Mesenteric fat pad (tissue), 1 donor: ENCODE measurements around the gene BPHL. TPM values are rescaled to one million over a fixed set of nuclear protein-coding genes. Genes with fewer than 3 reads are reported as not detected.
"Not testable (repeated sequence)": the region's sequence is repeated elsewhere in the genome, so short reads cannot be mapped to it uniquely, and the experiment has no call there.

ENCODE experiments used
- DNase-seq: peaks from one replicate; pipeline ENCODE4 v3.0.0-alpha.2; 2020; ENCODE audit warnings: low spot score
- total RNA-seq: library from RNA; stranded (reverse); fragmentation: NEBNext Ultra II Directional; extraction: Animal tissue kit (Norgen Biotek cat#: 25700); gene quantifications from one replicate; pipeline ENCODE4 v1.2.1, GENCODE V29; 2021
- donor health status: DM: yes; HTN: yes; CAD: no.

Gene BPHL
- total RNA-seq, 1 donor from 2014 or later = 25.1 TPM

DNA sequence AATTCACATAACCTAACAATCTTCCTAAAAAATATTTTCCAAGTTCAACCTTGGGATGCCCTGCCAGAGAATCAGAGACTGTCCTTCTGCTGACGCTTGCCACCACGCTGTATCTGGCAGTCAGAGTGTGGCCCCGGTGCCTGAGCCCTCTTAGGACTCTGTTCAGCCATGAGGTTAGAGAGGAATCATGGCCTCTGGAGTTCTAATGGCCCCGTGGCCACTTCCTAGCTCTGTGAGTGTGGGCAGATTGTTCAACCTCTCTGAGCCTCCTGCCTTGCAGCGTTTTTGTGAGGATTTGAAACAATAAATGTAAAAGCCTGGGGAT is 2.2 kb downstream of the BPHL start:
- DNase-seq = no peak

DNA sequence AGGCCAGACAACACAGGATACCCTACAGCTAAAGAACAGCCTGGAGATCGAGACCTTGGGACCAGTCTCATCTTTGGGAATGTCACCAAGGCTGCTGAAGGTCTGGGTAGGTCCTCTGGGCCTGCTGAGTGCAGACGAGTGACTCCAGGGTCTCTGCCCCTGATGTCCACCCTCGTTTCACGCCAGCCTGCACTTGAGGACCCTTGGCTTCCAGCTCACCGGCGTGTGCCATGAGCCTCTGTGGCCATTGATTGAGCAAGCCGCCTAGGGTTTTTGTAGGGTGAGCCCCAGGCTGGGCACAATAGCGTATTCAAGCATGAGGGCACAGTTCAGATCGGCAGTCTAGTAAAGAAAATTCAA is 4.3 kb downstream of the BPHL start:
- DNase-seq = no peak

DNA sequence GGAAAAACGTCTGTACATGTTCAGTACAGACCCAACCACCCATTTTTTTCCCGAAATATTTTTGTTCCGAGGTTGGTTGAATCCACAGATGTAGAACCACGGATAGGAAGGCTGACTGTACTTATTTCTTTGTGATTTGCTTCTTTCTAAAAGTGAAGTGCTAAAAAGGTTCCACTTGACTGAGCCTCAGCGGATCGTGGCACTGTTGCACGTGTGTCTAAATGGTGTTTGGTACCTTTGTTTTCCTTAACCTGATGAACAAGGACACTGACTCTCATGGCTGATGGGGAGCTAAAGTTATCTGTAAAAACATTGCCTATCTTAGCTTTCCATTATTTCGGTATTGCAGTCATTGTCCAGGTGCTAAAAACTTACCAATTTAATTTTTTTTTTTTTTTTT is 6.2 kb downstream of the BPHL start:
- no peak for DNase-seq

DNA sequence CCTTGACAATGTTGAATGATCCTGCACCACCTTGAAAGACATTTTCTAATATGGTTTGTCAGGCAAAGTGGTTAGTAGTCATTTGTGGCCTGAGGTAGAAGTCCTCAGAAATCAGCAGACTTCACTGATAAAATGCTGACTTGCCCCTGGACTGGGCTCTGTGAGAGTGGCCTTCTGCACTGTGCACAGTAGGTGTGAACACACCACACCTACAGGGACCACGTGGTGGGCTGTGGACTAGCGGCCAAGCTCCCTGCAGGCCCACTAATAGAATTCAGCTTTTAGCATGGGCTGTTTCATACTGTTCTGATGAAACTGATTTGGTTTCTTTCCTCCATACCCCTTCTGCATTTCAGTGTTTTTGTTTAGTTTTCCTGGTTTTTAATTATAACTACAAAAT is 7.3 kb downstream of the BPHL start:
- DNase-seq = no peak

DNA sequence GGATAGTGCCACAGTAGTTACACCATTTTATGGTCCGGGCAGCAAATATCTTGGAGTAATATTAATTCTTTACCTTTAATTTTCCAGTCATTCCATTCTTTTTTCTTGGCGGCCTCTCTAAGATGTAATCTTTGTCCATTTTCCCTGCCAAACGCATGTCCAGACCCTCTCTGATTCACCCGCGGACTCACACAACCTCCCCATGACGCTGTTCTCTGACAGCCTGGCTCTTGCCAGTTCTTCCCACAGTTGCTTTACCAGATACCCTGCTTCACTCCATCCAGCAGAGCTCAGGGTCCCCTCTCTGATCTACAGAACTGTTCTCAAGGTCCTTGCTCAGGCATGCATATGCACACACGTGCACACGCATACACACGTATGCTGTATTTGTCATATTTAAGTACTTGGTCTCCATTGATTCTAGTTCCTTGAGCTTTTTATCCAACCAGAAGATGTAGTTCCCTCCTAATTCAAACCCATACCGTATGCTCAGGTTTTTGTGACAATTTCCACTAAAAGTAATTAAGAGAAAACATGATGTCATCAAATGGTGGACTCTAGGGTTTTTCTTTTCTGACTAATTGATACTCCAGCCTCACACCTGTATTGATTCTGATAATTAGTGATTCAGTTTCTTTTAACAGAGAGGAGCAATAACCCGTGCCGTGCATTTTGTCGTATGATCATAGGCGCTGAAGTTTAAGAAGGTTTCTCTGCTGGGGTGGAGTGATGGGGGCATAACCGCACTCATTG is 10.0 kb downstream of the BPHL start:
- DNase-seq = no peak

DNA sequence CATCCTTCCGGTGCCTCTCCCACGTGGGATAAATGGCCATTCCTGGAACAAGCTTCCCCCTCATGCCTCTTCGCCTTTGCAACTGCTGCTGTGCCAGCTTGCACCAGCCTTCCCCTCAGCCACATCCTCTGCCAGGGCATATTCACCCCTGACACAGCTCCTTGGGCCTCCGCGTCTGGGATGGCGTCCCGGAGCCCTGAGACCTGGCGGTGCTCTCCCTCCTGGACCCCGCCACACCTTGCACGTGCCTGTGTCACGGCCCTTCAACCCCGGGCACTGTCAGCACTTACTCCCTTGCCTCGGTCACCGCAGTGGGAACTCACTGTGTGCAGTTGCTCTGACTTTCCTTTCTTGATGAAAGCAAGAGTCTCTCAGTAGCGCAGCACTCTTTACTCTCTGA is 13.2 kb downstream of the BPHL start:
- DNase-seq = no peak

DNA sequence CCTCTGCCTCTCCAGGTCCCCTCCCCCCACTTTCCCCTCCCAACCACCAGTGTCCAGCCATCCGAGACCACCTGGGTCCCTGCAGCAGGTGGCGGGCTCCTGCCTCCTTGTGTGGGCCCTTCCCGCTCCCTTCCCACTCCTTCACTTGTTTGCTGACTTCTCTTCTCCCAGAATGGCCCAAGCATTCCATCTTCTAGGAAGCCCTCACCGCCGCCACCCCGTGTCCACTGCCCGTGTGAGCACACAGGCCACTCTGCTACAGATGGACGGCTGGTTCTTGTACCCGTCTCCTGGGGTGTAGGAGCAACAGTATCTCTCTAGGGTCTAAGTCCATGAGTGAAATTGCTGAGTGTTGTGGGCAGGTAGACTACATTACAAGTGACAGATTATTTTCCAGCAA is 15.0 kb downstream of the BPHL start:
- no peak for DNase-seq

DNA sequence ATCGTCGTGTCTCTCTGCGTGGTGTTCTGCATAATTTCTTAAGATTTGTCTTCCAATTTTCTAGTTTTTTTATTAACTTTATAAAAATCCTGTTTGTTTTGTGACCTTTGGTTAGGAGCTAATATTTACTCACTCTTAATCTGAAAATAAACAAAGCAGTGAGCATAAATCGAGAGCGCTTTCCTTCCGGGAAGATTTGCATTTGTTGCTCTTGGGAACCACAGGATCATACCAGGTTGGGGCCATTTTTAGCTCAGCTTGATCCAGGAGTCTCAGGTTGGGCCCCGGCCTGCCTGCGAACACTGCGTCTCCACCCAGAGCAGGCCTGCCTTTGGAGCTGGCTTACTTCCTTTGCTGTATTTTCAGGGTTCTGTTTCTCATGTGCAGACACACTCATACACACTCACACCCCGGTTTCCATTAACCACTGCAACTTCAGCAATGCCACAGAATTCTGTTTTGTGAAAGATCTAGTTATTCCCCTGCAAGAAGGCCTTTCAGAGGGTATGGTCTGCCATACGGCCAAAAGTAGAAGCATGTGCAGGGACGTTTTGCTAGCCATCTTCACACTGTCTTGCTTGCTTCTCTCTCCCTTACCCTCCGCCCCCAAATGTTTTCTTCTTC is 17.3 kb downstream of the BPHL start:
- DNase-seq = no peak

DNA sequence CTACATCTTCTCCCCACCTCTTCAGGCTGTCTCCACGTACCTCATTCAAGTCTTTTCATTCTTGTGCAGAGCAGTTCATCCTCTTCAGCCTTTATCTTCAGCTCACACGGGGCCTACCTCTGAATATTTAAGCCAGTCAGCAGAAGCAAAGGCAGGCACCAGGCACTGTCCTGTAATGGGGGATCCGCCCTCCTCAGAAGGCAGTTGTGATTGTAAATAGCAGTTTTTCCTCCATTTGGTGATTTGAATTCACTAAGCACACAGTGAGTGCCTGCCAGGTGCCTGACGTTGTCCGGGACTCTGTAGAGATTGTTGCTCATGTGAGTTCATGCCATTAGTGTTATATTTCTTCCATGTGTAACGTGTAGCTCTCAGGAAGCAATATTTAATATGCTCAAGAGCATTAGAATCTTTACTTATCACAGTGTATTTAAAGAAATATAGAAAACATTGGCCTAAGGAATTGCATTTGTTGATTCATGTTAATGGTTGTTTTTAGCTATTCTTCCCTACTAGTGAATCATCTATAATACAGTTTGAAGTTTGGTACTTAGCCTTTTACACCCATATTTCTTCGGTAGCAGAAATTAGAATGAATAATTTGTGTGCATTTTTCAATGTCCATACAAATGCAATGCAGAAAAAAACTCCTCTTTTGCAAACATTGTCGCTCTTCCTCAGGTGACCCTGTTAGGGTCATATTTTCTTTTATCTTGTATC is 17.9 kb downstream of the BPHL start:
- DNase-seq = no peak

DNA sequence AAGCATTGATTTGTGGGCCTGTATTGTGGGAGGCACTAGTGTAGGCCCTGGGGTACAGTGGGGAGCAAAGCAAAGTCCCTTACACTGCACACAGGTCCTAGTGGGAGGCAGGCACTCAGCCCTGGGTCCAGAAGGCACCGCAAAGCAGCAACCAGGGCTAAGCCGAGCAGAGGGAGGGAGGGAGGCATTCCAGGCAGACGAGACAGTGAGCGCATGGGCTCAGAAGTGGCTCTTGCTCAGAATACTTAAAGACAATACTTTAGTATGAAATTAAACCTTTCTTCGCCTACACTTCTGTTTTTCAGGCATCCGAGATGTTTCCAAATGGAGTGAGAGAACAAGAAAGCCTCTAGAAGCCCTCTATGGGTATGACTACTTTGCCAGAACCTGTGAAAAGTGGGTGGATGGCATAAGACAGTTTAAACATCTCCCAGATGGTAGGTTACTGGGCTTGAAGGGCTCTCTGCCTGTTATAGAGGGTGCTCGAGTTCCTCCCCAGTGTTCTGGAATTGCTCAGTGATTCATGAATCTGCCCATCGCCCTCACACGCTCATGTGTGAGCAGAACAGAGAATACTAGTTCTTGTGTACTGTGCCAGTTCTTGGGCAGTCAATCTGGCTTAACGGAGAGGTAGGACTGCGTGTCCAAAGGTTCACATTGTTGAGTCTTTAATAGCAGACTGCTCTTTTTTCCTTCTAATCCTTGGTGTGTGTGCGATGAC is 18.7 kb downstream of the BPHL start:
- DNase-seq = no peak

DNA sequence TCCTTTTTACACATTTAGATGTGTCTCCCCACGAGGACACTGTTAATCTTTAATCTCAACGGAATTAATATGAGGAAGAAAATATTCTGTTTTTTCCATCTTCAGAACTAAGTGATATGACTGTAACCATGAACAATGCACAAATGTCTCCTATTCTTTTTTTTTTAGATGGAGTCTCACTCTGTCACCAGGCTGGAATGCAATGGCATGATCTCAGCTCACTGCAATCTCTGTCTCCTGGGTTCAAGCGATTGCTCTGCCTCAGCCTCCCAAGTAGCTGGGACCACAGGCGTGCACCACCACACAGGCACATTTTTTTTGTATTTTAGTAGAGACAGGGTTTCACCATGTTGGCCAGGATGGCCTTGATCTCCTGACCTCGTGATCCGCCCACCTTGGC is 19.4 kb downstream of the BPHL start:
- not testable (repeated sequence) for DNase-seq

DNA sequence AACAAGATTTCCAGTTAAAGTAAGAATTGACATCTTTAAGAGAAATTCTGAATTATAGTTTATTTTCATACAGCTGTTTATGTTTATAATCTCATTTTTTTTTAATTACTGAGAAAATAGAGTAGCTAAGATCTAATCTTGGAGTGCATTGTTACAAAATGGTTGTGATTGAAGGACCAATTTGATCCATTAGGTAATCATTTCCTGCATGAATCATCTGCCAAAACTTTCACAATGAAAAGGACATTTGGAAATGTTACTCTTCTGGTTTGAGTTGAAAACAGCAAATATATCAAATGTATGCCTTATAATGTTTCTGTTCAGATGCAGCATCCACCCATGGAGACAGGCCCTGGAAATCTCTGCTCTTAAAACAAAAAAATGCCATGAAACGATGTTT is 19.8 kb downstream of the BPHL start:
- no peak for DNase-seq

DNA sequence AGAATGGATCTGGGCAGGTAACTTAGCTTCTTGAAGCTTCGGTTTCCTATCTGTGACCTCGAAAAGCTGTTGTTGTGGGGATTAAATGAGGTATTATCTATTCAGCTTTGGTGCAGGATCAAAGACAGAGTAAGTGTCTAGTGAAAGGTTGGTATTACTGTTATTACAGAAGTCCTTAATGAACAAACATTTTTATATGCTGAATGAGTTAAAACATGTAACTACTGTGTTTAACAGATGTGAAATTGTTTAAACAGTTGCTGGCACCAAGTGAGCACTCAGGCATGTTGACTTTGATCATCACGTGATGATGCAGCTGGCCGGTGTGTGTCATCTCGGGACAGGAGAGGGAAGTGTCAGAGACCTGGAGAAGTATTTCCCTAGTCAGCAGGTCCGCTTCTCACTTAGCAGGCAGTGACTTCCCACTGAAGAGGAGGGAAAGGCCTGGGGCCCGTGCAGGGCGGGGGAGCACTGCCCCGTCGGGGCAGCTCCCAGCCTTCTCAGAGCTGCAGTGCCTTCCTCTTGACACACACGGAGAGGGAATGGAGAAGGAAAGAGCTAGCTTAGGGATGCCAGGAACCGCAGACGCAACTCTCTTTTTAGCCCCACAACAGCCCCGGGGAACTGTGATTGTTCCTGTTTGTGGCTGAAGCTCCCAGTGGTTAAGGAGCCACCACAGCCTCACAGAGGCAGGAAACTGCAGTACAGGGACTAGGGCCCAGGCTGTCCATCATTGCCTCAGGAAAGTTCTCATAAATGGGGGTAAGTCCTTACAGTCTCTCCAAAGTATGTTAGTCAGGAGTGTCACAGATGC is 20.8 kb downstream of the BPHL start:
- no peak for DNase-seq

DNA sequence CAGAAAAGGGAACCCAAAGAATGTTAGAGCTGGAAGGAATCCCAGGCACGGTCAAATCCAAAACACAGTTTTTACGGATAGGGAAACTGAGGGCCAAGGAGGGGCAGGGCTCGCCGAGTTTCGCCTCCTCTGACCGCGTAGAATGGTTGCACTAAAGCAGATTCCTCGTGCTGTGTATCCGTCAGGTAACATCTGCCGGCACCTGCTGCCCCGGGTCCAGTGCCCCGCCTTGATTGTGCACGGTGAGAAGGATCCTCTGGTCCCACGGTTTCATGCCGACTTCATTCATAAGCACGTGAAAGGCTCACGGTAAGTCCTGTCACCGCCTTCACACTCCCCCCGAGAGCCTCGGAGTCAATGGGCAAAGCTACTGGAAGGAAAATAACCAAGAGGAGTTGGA is 21.7 kb downstream of the BPHL start:
- DNase-seq = no peak

DNA sequence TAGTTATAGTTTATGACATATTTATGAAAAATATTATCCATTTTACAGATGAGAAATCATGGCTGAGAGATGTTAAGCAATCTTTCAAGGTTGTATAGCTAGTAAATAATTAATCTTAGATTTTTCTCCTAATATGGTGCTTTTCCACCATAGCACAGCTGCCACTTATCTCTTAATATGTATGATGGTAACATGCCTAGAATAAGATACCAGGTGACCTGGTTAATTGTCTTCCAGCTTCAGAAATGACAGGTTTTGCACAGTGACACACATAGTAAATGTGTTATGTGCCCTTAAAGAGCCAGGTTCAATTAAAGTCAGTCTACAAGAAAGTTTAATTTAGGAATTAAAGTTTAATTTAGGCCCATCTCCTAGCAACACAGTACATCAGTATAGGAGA is 24.0 kb downstream of the BPHL start:
- no peak for DNase-seq

DNA sequence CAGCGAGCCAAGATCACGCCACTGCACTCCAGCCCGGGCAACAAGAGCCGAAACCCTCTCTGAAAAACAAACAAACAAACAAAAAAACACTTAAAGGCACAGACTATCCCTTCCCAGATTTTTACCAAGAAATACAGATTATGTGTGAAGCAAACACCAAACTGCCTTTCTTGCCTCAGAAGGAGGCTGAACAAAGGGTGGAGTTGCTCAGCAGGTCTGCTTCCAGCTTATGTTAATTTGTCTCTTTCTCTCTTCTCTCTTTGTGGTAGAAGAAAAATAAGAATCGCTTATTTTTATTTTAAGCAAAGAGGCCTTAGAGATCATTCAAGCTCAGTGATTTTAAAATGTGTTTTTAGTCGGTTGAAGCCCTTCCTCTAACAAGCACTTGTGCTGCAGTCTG is 24.6 kb downstream of the BPHL start:
- no peak for DNase-seq

DNA sequence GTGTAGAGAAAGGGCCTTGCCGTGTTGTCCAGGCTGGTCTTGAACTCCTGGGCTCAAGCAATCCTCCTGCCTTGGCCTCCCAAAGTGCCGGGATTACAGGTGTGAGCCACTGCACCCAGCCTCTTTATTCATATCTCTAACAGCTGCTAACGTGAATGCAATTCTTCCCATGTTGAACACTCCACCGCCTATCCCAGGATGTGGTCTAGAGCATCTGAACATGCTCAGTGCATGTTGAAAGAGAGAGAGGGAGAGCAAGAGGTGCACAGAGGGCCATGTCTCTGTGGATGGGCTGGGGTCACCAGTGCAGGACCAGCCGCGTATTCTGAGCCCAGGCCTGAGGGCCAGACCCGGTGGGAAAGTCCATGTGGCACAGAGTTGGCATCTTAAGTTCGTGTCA is 26.1 kb downstream of the BPHL start:
- no peak for DNase-seq

DNA sequence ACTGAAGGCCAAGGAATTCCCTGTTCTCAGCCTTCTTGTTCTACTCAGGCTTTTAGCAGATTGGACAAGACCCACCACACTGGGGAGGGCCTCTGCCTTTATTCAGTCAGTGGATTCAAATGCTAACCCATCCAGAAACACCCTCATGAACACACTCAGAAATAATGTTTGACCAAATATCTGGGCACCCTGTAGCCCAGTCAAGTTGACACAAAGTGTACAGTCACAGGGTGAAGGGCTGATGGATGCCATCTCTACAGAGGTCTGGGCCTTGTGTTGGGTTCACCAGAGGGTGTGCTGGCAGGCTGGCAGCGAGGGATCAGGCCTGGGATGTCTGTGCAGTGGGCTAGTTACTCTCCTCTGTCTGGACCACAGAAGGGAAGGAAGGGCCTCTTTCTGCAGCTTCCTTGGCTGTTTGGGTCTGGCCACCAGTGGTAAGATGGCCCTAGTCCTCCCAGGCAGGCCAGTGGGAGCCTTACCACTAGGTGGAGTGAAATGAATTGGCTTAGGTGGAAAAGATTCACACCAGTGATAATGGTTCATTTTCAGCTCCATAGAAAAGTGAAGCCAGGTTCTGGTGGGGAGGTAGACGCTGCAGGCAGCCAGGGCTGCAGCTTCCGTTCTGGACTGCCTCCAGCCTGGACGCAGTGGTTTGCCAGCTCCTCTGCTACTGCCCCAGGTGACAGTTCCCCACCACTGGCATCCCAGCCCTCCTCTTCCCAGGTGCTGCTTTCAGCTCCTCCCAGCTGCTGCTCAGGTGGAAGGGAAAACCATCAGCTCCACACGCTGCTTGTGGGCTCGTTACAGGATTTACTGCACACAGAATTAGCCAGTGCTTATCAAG is 29.6 kb downstream of the BPHL start:
- DNase-seq = no peak

DNA sequence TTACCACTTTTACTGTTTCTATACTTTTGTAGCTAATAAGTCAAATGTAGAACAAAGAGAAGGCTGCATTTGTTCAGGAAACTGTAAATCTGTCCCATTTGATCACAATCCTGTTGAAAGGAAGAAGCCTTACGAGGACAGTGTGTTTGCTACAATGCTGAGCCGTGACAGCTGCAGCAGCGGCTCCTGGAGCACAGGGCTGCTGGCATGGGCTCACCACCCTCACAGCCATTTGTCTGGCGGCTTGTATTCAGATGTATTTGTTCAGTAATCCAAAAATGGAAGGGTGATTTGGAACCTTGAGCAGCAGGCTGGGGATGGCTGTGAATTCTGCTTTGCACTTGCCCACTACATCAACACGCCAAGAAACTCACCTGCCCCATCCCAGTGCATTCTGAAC is 33.2 kb downstream of the BPHL start:
- DNase-seq = no peak

DNA sequence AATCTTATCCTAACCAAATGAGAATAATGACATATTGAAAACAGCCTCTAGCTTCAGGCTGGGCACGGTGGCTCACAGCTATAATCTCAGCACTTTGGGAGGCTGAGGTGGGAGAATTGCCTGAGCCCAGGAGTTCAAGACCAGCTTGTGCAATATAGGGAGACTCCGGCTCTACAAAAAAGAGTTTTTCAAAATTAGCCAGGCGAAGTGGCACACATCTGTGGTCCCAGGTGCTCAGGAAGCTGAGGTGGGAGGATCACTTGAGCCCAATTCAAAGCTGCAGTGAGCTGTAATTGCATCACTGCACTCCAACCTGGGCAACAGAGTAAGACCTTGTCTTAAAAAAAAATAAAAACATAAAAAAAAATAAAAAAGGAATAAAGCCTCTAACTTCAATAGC is 34.2 kb downstream of the BPHL start:
- DNase-seq = no peak
